Measurements from ENCODE around the gene MGAT4D.

GRCh38 chr4:140395668-140396067 is 102.4 kb downstream of the MGAT4D start:
- TF ChIP-seq, protein P1, sequence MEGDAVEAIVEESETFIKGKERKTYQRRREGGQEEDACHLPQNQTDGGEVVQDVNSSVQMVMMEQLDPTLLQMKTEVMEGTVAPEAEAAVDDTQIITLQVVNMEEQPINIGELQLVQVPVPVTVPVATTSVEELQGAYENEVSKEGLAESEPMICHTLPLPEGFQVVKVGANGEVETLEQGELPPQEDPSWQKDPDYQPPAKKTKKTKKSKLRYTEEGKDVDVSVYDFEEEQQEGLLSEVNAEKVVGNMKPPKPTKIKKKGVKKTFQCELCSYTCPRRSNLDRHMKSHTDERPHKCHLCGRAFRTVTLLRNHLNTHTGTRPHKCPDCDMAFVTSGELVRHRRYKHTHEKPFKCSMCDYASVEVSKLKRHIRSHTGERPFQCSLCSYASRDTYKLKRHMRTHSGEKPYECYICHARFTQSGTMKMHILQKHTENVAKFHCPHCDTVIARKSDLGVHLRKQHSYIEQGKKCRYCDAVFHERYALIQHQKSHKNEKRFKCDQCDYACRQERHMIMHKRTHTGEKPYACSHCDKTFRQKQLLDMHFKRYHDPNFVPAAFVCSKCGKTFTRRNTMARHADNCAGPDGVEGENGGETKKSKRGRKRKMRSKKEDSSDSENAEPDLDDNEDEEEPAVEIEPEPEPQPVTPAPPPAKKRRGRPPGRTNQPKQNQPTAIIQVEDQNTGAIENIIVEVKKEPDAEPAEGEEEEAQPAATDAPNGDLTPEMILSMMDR (IDR thresholded peaks at IDR 0.05; ENCODE audit: poor library complexity) = no peak
- no peak for TF ChIP-seq EZH2phosphoT487 (IDR thresholded peaks at IDR 0.05; ENCODE audit: low read depth, severe bottlenecking, unreplicated experiment)
